Stimulated activated CD8-positive, alpha-beta memory T cell treated with anti-CD3 and anti-CD28 coated beads, Interleukin-7, amount 100 ng/mL, for 1 hour (primary cell): ENCODE measurements around the gene ASTN2.

Source experiments
- DNase-seq, 2 donors: peaks; one replicate each; pipeline ENCODE4 v3.0.0-alpha.2; 2020; ENCODE audit warnings: low read depth in 2 of 2

The ASTN2 gene

DNA sequence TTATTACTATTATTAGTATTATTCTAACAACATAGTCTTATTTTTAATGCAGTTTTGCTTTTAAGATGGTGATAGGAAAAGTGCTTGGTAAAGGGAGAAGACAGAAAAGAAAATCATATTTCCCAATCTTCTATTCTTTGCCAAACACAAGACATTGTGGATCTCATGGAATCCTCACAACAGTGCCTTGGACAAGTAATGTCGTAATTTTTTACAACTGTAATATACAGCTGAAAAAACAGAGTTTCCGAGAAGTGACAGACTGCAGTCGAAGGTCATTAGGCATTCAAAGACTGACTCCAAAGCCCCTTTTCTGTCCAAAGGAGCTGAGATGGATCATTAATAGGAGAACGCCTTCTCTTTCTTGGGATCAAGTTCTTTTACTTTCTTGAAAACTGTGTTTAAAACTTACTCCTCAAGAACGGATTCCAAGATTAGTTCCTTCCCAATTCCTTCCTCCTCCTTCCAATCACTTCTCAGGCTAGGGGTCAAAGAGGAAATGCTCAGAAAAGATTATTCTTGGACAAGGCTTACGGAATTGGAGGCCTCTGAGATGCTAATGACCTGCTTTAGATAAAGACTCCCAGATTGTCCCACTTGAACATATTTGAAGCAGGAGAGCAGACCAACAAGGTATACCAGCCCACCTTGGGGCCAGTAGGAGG is 752.1 kb downstream of the ASTN2 start:
- DNase-seq: no peak

GRCh38 chr9:116661037-116661954 is 753.6 kb downstream of the ASTN2 start:
- no peak for DNase-seq

DNA sequence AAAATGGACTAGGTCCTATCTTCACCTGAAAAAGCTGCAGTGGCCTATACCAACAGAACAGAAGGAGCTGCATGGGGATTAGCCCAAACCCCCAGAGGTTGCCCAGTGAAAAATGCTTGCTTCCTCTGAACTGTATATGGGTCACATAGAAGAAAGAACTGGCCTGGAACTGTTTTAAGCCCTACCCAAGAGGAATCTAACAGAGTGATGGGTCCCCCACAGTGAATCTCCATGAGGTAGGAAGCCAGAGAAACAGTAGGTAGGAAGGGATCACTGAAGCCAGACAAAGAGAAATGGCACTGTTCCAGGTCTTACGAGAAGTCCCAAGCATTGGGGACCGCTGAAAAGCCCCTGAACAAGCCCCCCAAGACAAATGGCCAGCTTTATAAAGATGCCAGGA is 756.6 kb downstream of the ASTN2 start:
- no peak for DNase-seq

GRCh38 chr9:116656977-116657376 is 757.9 kb downstream of the ASTN2 start:
- no peak for DNase-seq

DNA sequence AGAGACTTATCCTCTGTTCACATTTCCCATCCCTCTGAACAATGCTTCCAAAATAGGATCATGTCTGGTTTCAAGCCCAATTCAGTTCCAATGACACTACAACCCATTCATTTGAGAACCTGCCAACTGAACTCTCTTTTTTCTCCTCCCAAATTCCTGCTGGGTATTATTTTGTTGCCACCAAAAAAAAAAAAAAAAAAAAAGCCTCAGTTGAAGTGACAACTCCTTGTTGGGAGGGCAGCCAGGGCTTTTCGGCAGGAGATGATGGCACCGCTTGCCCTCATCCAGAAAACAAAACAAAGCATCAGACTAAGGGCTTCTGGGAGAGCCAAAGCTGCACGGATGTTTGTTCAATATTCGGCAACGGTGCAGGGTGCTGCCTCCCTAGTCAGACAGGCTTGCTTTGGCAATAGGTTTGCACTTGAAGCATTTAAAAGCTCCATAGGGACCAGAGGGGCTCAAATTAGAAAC is 758.3 kb downstream of the ASTN2 start:
- no peak for DNase-seq

GRCh38 chr9:116654059-116654355 is 760.9 kb downstream of the ASTN2 start:
- DNase-seq: no peak

DNA sequence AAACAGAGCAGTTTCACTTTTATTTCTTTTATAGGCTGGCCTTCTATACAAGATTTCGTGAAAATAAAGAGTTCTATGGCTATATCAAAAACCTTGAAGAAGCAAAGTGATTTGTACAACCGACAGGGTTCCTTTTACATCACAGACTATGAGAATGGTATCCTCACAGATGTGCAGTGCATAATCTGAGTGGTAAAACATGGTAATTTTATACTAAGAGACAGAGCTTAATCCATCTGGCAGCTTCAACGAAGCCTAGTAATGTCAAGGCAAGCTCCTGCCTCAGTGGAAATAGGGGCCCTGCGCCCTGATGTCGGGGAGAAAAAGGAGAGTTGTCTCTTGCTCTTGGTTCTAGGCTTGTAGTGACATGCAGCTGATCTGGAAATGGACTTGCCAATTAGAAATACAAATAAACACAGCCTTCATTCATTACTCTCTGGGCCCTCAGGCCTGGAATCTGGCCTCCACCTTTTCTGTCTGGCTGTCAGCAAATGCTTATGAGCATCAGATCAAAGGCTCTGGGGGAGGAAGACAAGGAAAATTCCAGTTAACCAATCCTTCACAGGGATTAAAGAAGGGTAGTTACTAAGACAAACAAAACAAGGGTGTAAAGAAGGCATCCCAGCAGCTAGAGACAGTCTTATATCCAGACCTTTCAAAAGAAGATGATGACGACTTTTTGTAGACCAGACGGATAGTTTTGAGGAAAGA is 761.4 kb downstream of the ASTN2 start:
- no peak for DNase-seq

- DNase-seq: no peak
Measured at GRCh38 chr9:116647515-116647809, 767.4 kb downstream of the ASTN2 start.

GRCh38 chr9:116646661-116647514 is 768.0 kb downstream of the ASTN2 start:
- DNase-seq: no peak

DNA sequence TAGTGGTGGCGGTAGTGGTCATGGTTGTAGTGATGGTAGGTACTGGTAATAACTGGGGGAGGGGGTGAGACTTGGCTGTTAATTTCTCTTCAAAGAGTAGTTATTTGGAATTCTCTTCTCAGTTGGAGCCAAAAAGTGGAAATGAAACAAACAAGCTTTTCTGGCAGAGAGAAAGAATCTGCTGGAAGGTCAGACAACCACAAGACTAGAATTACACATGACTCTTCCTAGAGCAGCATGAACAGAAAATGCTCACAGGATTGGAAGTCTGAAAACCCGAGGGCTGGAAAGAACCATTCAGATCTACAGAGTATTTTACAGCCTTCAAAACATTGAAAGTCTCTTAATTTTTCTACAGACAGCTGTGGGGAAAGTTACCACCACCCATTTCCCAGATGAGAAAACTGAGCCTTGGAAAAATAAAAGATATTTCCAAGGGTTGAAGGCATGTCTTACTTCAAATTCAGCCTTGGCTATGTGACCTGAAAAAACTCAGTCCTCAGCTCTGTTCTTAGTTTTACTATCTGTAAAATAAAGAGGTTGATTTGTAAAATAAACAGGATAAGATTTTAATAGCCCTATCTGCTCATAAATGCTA is 770.7 kb downstream of the ASTN2 start:
- DNase-seq: no peak

DNA sequence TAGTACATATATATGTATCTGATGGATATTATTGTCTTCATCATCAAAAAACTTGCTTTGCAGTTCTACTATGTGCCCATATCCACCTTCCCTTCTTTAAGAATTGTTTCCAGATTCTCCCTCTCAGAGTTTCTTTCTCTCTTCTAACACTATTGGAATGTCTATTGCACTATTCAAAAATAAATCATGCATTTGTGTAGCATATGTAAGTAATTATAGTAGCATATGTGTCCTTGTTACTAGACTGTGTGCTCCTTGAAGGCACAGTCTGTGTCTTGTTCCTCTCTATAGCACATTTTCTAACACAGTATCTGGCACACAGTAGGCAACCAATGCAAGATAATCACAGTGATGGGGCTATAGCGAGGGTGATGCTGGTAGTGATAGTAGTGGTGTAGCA is 771.2 kb downstream of the ASTN2 start:
- DNase-seq: no peak

DNA sequence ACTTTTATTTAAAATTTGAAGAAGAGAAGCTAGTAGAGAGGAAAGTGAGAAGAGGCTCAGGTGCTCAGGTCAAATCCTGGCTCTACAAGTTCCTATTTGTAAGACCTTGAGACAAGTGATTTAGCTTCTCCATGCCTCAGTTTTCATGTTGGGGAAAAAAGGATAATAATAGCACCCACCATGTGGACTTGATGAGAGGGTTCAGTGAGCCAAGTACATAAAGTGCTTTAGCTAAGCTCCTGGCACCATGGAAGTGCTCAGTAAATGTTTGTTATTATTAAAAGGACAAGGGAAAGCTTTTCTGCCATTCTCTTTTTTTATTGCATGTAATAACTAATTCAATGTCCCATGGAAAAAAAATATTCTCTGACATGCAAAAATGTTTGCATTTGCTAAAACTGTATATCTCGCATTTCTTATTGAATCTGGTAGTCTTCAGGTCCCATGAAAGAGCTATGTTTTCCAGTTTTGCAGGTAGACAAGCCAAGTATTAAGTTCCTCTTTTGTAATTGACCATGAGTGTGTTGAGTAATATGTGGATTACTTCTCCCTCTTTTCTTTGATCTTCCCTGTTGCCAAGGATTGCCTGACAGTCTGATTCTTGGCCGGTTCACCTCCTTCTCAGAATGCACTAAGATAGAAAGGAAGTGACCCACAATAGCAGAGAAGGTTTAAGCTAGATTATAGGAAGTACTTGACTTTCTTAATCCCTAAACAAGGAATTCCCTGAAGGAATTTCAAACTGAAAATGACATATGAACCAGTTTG is 773.4 kb downstream of the ASTN2 start:
- no peak for DNase-seq

GRCh38 chr9:116639251-116639741 is 775.6 kb downstream of the ASTN2 start:
- DNase-seq: no peak

DNA sequence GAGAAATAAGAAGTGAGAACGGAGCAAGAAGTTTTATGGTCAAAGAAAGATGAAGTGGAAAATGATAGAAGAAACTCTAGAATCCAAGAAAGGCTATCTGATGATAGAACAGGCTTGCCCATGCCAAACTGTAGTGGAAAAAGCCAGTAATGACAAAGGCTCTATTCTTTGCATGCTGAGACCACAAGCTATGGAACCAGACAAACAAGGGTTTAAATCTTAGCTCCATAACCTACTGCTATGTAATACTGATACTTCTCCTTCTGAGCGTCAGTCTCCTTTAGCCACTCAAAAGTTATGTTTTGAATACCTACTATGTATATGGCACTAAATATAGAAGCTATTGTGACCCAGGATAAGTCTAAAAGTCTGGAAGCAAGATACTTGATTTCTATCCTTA is 778.9 kb downstream of the ASTN2 start:
- DNase-seq: no peak

GRCh38 chr9:116632990-116633838 is 781.6 kb downstream of the ASTN2 start:
- no peak for DNase-seq

GRCh38 chr9:116629634-116630033 is 785.2 kb downstream of the ASTN2 start:
- no peak for DNase-seq

DNA sequence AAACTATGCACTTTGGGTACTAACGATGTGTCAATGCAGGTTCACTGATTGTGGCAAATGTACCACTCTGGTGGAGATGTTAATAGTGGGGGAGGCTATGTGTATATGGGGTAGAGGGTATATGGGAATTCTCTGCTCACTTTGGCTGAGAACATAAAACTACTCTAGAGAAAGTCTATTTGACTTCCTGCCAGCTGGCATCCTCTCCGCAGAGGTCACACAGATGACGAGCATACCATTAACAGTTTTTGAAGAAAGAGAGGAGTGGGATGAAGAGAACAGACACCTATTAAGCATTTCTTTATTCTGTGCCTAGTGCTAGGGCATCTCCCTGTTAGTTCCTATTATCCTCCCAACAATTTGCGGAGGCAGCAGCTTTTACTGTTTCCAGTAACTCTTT is 786.1 kb downstream of the ASTN2 start:
- no peak for DNase-seq

DNA sequence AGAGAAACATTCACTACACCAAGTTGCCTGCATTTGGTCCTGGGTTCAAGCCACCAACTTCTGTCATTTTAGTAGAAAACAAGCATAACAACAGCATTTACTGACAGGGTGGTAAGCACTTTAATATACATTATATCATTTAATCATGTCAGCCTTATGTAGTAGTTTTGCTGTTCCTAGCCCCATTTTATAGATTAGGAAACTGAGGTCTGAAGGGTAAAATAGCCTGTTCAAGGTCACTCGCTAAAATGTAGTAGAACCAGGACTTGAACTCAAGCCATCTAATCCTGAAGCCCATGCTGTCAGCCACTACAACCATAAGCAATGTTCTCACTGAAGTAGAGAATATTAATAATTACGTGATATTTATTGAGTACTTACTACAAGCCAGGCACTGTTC is 787.4 kb downstream of the ASTN2 start:
- DNase-seq: no peak

GRCh38 chr9:116626762-116627161 is 788.1 kb downstream of the ASTN2 start:
- no peak for DNase-seq

- no peak for DNase-seq
Measured at GRCh38 chr9:116623715-116624114, 791.1 kb downstream of the ASTN2 start.
